Uterus (tissue), 2 donors: ENCODE results near the gene LASP1.

ENCODE experiments used
- POLR2A ChIP-seq, 2 donors: fragments of 450-650 bp; IDR thresholded peaks; one replicate each; pipeline ENCODE4 v1.6.1; 2016; ENCODE audit warnings: antibody characterized with exemption in 2 of 2, mild to moderate bottlenecking in 1 of 2, moderate library complexity in 1 of 2
- TF ChIP-seq, protein P1 (sequence below), 4 experiments: fragments of 200-600 bp in 2 of 4; fragments of 450-650 bp in 2 of 4; sonication (generic) in 2 of 4; IDR thresholded peaks; one replicate each; pipeline ENCODE4 v1.5.1; 2016 to 2019; ENCODE audit warnings: antibody characterized with exemption in 4 of 4, mild to moderate bottlenecking in 2 of 4, moderate library complexity in 1 of 4

GRCh38 chr17:38844261-38844757, 25.5 kb upstream of the LASP1 start:
- TF ChIP-seq, protein P1, sequence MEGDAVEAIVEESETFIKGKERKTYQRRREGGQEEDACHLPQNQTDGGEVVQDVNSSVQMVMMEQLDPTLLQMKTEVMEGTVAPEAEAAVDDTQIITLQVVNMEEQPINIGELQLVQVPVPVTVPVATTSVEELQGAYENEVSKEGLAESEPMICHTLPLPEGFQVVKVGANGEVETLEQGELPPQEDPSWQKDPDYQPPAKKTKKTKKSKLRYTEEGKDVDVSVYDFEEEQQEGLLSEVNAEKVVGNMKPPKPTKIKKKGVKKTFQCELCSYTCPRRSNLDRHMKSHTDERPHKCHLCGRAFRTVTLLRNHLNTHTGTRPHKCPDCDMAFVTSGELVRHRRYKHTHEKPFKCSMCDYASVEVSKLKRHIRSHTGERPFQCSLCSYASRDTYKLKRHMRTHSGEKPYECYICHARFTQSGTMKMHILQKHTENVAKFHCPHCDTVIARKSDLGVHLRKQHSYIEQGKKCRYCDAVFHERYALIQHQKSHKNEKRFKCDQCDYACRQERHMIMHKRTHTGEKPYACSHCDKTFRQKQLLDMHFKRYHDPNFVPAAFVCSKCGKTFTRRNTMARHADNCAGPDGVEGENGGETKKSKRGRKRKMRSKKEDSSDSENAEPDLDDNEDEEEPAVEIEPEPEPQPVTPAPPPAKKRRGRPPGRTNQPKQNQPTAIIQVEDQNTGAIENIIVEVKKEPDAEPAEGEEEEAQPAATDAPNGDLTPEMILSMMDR (IDR thresholded peaks at IDR 0.05): no peak
- no peak for TF ChIP-seq POLR2A (IDR thresholded peaks at IDR 0.05)
